ENCODE results near the gene ACVR2A.

The ACVR2A gene

DNA sequence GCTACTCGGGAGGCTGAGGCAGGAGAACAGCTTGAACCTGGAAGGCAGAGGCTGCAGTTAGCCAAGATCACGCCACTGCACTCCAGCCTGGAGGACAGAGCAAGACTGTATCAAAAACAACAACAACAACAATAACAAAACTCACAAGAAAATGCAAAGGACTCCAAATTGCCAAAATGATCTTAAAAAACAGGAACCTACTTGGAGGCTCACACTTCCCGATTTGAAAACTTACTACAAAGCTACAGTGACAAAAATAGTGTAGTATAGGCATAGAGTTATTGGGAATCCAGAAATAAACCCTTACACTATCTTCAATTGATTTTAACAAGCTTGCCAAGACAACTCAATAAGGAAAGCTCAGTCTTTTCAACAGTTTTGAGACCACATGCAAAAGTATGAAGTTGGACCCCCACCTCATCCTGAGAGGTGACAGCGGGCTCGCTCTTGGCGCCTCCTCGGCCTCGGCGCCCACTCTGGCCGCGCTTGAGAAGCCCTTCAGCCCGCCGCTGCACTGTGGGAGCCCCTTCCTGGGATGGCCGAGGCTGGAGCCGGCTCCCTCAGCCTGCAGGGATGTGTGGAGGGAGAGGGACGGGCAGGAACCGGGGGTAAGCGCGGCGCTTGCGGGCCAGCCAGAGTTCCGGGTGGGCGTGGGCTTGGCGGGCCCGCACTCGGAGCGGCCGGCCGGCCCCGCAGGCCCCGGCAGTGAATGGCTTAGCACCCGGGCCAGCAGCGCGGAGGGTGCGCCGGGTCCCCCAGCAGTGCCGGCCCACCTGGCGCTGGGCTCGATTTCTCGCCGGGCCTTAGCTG lies 18.3 kb upstream of the ACVR2A start:
- H3K27ac ChIP-seq = no peak overlapping the region
- TF ChIP-seq, protein P1, sequence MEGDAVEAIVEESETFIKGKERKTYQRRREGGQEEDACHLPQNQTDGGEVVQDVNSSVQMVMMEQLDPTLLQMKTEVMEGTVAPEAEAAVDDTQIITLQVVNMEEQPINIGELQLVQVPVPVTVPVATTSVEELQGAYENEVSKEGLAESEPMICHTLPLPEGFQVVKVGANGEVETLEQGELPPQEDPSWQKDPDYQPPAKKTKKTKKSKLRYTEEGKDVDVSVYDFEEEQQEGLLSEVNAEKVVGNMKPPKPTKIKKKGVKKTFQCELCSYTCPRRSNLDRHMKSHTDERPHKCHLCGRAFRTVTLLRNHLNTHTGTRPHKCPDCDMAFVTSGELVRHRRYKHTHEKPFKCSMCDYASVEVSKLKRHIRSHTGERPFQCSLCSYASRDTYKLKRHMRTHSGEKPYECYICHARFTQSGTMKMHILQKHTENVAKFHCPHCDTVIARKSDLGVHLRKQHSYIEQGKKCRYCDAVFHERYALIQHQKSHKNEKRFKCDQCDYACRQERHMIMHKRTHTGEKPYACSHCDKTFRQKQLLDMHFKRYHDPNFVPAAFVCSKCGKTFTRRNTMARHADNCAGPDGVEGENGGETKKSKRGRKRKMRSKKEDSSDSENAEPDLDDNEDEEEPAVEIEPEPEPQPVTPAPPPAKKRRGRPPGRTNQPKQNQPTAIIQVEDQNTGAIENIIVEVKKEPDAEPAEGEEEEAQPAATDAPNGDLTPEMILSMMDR (conservative IDR thresholded peaks at IDR 0.05) = no peak

DNA sequence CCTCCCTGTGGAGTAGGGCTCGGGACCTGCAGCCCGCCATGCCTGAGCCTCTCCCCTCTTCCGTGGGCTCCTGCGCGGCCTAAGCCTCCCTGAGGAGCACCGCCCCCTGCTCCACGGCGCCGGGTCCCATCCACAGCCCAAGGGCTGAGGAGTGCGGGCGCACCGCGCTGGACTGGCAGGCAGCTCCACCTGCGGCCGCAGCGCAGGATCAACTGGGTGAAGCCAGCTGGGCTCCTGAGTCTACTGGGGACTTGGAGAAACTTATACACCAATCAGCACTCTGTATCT lies 17.8 kb upstream of the ACVR2A start:
- TF ChIP-seq, protein P1 (conservative IDR thresholded peaks at IDR 0.05) = no peak
- H3K27ac ChIP-seq = no peak overlapping the region

DNA sequence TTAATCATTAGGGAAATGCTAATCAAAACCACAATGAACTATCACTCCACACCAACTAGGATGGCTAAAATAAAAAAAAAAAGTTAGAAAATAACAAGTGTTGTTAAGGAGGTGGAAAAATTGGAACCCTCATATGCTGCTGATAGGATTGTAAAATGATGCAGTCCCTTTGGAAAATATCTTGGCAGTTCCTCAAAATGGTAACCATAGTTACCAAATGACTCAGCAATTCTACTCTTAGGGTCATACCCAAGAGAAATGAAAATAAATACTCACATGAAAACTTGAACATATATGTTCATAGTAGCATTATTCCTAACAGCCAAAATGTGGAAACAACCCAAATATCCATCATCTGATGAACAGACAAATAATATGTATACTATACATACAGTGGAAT lies 15.7 kb upstream of the ACVR2A start:
- no peak overlapping the region for H3K27ac ChIP-seq
- TF ChIP-seq, protein P1 (conservative IDR thresholded peaks at IDR 0.05) = no peak

DNA sequence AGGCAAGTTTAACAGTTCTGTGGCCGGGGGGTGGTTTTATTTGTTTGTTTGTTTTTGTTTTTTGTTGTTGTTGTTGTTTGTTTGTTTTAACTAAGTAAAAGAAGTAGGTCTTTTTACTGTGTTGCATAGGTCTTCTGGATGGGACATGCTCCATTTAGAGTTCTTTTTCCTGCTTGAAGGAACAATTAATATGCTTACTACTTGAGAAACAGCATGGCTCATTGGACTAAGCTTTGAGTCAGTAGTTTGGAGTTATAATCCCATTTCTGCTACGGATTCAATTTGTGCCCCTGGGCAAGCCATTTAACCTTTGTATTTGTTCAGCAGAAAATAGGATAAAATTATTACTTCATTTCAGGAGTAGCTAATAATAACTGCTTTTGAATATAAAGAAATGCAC lies 8.7 kb upstream of the ACVR2A start:
- H3K27ac ChIP-seq = no peak overlapping the region
- TF ChIP-seq, protein P1 (conservative IDR thresholded peaks at IDR 0.05) = no peak

DNA sequence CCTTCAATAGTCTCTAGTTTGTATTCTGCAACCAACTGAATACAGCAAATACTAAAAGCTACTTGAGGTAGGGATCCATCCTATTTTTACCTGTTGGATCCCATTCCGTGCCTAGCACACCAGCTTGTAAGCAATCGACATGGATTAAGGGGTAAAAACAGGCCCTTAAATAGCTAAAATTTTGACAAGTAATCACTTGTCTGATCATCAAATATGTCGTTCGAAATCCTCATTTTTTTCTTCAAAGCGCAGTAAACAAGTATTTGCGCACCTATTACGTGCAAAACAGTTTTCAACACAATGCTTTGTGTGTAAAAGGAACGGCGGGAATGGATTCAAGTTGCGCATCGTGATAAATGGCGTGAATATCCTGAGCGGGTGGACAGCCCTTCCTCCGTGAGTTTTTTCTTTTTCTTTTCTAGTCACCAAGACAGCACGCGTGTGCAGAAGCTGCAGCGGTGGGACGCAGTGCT lies 1.4 kb upstream of the ACVR2A start:
- peak overlapping the region; percentile 94 for H3K27ac ChIP-seq
- TF ChIP-seq, protein P1 (conservative IDR thresholded peaks at IDR 0.05) = no peak

DNA sequence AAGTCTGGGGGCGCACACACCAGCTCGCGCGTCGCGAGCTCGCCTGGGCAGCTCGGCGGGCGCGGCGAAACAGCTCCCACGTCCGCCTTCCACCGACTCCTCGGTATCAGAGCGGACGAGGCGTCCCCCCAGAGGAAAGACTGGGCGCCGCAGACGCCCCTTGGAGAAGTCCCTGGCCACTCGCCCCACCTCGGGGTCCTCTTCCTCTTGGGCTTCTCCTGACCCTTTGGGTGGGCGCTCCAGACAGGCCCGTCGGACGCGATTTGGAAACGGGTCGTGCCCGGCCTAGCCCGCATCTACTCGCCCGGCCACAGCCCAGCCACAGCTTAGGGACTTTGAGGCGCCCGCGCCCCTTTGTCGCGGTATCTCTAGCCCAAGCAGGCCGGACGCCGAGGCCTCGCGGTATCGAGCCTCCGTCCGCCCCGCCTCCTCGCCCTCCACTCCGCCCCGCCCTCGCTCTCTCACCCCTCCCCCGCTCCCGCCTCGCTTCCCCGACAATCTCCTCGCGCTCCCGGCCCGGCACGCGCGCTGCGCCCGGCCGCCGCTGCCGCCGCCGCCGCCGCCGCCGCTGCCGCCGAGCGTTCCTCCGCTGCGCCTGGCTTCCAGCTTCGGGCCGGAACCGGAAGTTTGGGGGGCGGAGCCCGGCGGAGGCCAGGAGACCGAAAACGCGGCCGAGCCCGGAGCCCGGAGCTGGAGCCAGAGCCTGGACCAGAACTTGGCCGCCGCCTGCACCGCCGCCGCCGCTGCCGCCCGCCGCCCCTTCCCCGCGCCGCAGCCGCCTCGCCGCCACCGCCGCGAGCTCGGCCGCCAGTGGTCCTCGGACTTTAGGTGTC lies 749 bp upstream of the ACVR2A start:
- peak overlapping the region; percentile 94 for H3K27ac ChIP-seq
- TF ChIP-seq, protein P1 (conservative IDR thresholded peaks at IDR 0.05) = no peak

DNA sequence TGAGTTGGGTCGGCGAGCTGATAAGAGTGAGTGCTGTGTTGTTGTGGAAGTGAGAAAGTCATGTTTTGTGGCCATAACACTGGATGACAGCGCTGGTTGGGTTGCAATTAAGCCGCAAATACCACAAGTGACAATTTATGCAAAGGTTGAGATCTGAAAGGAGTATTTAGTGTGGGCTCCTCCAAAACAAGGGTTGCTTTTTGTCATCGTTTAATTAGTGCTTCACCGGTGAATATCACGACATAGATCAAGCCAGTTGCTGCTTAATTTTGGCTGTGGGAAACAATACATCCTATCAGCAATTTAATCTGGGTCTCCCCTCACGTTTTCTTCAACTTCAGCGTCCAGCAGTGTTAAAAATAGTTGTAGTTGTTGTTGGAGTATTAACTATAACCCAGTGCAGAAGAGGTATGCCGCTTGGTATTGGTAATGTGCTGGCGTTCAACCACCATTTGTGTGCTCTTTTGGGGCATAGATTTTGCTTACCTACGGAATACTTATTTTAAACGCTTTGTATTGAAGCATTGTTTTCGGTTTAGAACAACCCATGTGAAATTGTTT lies 662 bp downstream of the ACVR2A start:
- peak overlapping the region; percentile 94 for H3K27ac ChIP-seq
- TF ChIP-seq, protein P1 (conservative IDR thresholded peaks at IDR 0.05) = no peak

All from VCaP (cell line).